Measurements from ENCODE around the gene COL5A1.

COL5A1 gene

GRCh38 chr9:134858051-134858841 is 216.6 kb downstream of the COL5A1 start:
- no peak overlapping the region for H3K27ac Mint-ChIP-seq
- no peaks in the 10 kb centered on the region for H3K4me1 Mint-ChIP-seq
- H3K27me3 Mint-ChIP-seq: peaks cover 15% of the 10 kb centered on the region
- ATAC-seq (ENCODE audit: low read depth) (no peak), DNase-seq (ENCODE audit: low spot score in 2 of 2) (no peak)
- H3K4me3 Mint-ChIP-seq: no peak overlapping the region
- H3K36me3 Mint-ChIP-seq: peaks cover 2% of the 10 kb centered on the region
- H3K9me3 Mint-ChIP-seq: peaks cover 7% of the 10 kb centered on the region

GRCh38 chr9:134860510-134860909 is 218.9 kb downstream of the COL5A1 start:
- peaks cover 2% of the 10 kb centered on the region for H3K36me3 Mint-ChIP-seq
- ATAC-seq (ENCODE audit: low read depth) (no peak), DNase-seq (ENCODE audit: low spot score in 2 of 2) (no peak)
- no peak overlapping the region for H3K4me3 Mint-ChIP-seq
- no peaks in the 10 kb centered on the region for H3K4me1 Mint-ChIP-seq
- H3K9me3 Mint-ChIP-seq: peaks cover 7% of the 10 kb centered on the region
- H3K27ac Mint-ChIP-seq: no peak overlapping the region
- H3K27me3 Mint-ChIP-seq: peaks cover 16% of the 10 kb centered on the region

- no peaks in the 10 kb centered on the region for H3K4me1 Mint-ChIP-seq
- H3K4me3 Mint-ChIP-seq: no peak overlapping the region
- DNase-seq (ENCODE audit: low spot score in 2 of 2): no peak
- H3K9me3 Mint-ChIP-seq: peaks cover 7% of the 10 kb centered on the region
- H3K36me3 Mint-ChIP-seq: peaks cover 2% of the 10 kb centered on the region
- no peak for ATAC-seq (ENCODE audit: low read depth)
- peaks cover 13% of the 10 kb centered on the region for H3K27me3 Mint-ChIP-seq
- H3K27ac Mint-ChIP-seq: no peak overlapping the region
Observed at GRCh38 chr9:134861595-134862334, 220.2 kb downstream of the COL5A1 start.

- Mint-ChIP-seq H3K27me3 (peaks cover 5% of the 10 kb centered on the region), H3K4me3 (no peak overlapping the region), H3K4me1 (no peaks in the 10 kb centered on the region), H3K36me3 (no peaks in the 10 kb centered on the region), H3K9me3 (peaks cover 3% of the 10 kb centered on the region), H3K27ac (no peak overlapping the region)
- DNase-seq (ENCODE audit: low spot score in 2 of 2): no peak
- ATAC-seq (ENCODE audit: low read depth): no peak
Observed at GRCh38 chr9:134863306-134863902, 221.8 kb downstream of the COL5A1 start.

- Mint-ChIP-seq H3K27me3 (peaks cover 6% of the 10 kb centered on the region), H3K4me1 (peaks cover 3% of the 10 kb centered on the region), H3K36me3 (no peaks in the 10 kb centered on the region), H3K9me3 (peaks cover 1% of the 10 kb centered on the region), H3K27ac (no peak overlapping the region), H3K4me3 (no peak overlapping the region)
- no peak for ATAC-seq (ENCODE audit: low read depth)
- no peak for DNase-seq (ENCODE audit: low spot score in 2 of 2)
Observed at GRCh38 chr9:134863941-134864820, 222.6 kb downstream of the COL5A1 start.

GRCh38 chr9:134864821-134865190 is 223.2 kb downstream of the COL5A1 start:
- Mint-ChIP-seq H3K4me3 (no peak overlapping the region), H3K9me3 (peaks cover 1% of the 10 kb centered on the region), H3K27ac (no peak overlapping the region), H3K36me3 (no peaks in the 10 kb centered on the region), H3K4me1 (peaks cover 5% of the 10 kb centered on the region), H3K27me3 (peaks cover 6% of the 10 kb centered on the region)
- ATAC-seq (ENCODE audit: low read depth) (no peak), DNase-seq (ENCODE audit: low spot score in 2 of 2) (no peak)

GRCh38 chr9:134867917-134868750 is 226.5 kb downstream of the COL5A1 start:
- Mint-ChIP-seq H3K9me3 (peaks cover 2% of the 10 kb centered on the region), H3K27ac (no peak overlapping the region), H3K36me3 (no peaks in the 10 kb centered on the region), H3K27me3 (peaks cover 7% of the 10 kb centered on the region), H3K4me1 (peaks cover 8% of the 10 kb centered on the region), H3K4me3 (no peak overlapping the region)
- ATAC-seq (ENCODE audit: low read depth) (no peak), DNase-seq (ENCODE audit: low spot score in 2 of 2) (no peak)

- Mint-ChIP-seq H3K27ac (no peak overlapping the region), H3K36me3 (no peaks in the 10 kb centered on the region), H3K9me3 (peaks cover 2% of the 10 kb centered on the region), H3K27me3 (peaks cover 7% of the 10 kb centered on the region), H3K4me3 (no peak overlapping the region), H3K4me1 (peaks cover 8% of the 10 kb centered on the region)
- ATAC-seq (ENCODE audit: low read depth) (no peak), DNase-seq (ENCODE audit: low spot score in 2 of 2) (no peak)
Observed at GRCh38 chr9:134868751-134869553, 227.3 kb downstream of the COL5A1 start.

GRCh38 chr9:134869554-134870300 is 228.1 kb downstream of the COL5A1 start:
- Mint-ChIP-seq H3K36me3 (no peaks in the 10 kb centered on the region), H3K27me3 (peaks cover 5% of the 10 kb centered on the region), H3K4me1 (peaks cover 8% of the 10 kb centered on the region), H3K9me3 (peaks cover 2% of the 10 kb centered on the region), H3K4me3 (no peak overlapping the region), H3K27ac (no peak overlapping the region)
- DNase-seq (ENCODE audit: low spot score in 2 of 2): no peak
- no peak for ATAC-seq (ENCODE audit: low read depth)

- no peaks in the 10 kb centered on the region for H3K36me3 Mint-ChIP-seq
- ATAC-seq (ENCODE audit: low read depth) (no peak), DNase-seq (ENCODE audit: low spot score in 2 of 2) (no peak)
- peaks cover 8% of the 10 kb centered on the region for H3K4me1 Mint-ChIP-seq
- no peak overlapping the region for H3K27ac Mint-ChIP-seq
- H3K4me3 Mint-ChIP-seq: no peak overlapping the region
- peaks cover 2% of the 10 kb centered on the region for H3K9me3 Mint-ChIP-seq
- H3K27me3 Mint-ChIP-seq: peaks cover 5% of the 10 kb centered on the region
Observed at GRCh38 chr9:134870301-134870694, 228.7 kb downstream of the COL5A1 start.

- Mint-ChIP-seq H3K4me3 (no peak overlapping the region), H3K4me1 (peaks cover 8% of the 10 kb centered on the region), H3K36me3 (no peaks in the 10 kb centered on the region), H3K27me3 (peaks cover 5% of the 10 kb centered on the region), H3K27ac (no peak overlapping the region), H3K9me3 (peaks cover 2% of the 10 kb centered on the region)
- no peak for ATAC-seq (ENCODE audit: low read depth)
- DNase-seq (ENCODE audit: low spot score in 2 of 2): no peak
Observed at GRCh38 chr9:134870746-134871662, 229.4 kb downstream of the COL5A1 start.
